ENCODE results near the gene CPT1B. TPM values are rescaled to one million over a fixed set of nuclear protein-coding genes. Genes with fewer than 3 reads are reported as not detected.

CPT1B gene
- total and polyA plus RNA-seq, 10 of the 15 experiments (the other 5 are each of a cell fraction or from before 2014, with no cell fraction given): 3.5 to 54.0 (median 21.7) TPM

DNA sequence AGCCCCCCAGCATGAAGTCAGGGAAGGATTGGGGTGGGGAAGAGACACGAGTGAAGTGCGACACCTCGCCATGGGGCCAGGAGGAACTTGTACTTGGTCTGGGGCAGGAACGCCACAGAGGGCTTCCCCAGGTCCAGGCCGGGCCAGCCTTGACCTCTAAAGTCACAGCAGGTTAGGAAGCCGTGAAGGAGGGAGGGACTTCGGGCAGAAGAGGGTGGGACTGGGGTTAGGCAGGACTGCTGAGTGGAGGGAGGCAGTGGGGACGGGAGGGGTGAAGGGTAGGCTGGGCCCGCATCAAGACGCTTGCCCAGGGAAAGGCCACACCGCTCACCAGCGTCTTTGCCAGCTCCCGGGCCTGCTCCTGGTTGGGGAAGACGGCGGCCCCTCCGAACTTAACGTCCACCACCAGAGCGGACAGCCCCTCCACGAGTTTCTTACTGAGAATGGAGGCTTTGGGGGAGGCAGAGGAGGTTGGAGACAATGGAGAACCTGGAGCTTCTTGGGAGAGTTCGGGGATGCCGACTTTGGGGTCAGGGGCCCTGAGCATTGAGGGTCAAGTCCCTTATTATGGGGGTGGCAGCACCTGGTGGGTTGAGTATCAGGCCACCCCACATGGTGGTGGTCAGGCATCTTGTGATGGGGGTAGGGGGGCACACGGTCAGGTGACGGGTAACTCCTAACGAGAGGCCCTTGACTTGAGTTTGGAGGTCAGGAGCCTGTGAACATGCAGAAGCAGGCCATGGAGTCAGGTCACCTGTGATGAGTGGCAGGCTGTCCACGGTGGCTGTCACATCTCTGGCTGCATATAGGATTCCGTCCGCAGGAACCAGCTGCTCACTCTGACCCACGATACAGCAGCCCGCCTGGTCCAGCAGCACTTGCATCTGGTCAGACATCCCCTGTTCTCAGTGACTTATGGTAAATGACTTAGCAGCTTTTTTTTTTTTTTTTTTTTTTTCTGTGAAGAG, 51.1 kb downstream of the CPT1B start (continued):
- TF ChIP-seq MYC (IDR thresholded peaks at IDR 0.05; ENCODE audit: insufficient read depth, insufficient read length, insufficient replicate concordance, low read length, severe bottlenecking): no peak
- TF ChIP-seq, protein P1, sequence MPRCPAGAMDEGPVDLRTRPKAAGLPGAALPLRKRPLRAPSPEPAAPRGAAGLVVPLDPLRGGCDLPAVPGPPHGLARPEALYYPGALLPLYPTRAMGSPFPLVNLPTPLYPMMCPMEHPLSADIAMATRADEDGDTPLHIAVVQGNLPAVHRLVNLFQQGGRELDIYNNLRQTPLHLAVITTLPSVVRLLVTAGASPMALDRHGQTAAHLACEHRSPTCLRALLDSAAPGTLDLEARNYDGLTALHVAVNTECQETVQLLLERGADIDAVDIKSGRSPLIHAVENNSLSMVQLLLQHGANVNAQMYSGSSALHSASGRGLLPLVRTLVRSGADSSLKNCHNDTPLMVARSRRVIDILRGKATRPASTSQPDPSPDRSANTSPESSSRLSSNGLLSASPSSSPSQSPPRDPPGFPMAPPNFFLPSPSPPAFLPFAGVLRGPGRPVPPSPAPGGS (IDR thresholded peaks at IDR 0.05; ENCODE audit: borderline replicate concordance, insufficient read depth, low read depth, low read length, poor library complexity, severe bottlenecking): peak; percentile 29
- TF ChIP-seq YY1 (IDR thresholded peaks at IDR 0.05; ENCODE audit: low read depth, low read length): no peak
- TF ChIP-seq IKZF2 (IDR thresholded peaks at IDR 0.05): no peak; a peak in 1 of 4 replicates
- TF ChIP-seq NFXL1 (IDR thresholded peaks at IDR 0.05; ENCODE audit: borderline replicate concordance): no peak
- no peak for TF ChIP-seq FOXK2 (IDR thresholded peaks at IDR 0.05)
- TF ChIP-seq STAT3 (IDR thresholded peaks at IDR 0.05; ENCODE audit: low read depth, low read length): no peak
- no peak for TF ChIP-seq EGR1 (IDR thresholded peaks at IDR 0.05; ENCODE audit: borderline replicate concordance in 1 of 2, low read depth in 2 of 2, low read length in 2 of 2)
- TF ChIP-seq, protein P2, sequence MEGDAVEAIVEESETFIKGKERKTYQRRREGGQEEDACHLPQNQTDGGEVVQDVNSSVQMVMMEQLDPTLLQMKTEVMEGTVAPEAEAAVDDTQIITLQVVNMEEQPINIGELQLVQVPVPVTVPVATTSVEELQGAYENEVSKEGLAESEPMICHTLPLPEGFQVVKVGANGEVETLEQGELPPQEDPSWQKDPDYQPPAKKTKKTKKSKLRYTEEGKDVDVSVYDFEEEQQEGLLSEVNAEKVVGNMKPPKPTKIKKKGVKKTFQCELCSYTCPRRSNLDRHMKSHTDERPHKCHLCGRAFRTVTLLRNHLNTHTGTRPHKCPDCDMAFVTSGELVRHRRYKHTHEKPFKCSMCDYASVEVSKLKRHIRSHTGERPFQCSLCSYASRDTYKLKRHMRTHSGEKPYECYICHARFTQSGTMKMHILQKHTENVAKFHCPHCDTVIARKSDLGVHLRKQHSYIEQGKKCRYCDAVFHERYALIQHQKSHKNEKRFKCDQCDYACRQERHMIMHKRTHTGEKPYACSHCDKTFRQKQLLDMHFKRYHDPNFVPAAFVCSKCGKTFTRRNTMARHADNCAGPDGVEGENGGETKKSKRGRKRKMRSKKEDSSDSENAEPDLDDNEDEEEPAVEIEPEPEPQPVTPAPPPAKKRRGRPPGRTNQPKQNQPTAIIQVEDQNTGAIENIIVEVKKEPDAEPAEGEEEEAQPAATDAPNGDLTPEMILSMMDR (IDR thresholded peaks at IDR 0.05 in 2 of 3, conservative IDR thresholded peaks at IDR 0.05 in 1 of 3; ENCODE audit: control insufficient read depth in 2 of 3, extremely low read depth in 1 of 3, insufficient read depth in 1 of 3, low read depth in 3 of 3, low read length in 3 of 3): no peak
- no peak for TF ChIP-seq SIN3A (IDR thresholded peaks at IDR 0.05; ENCODE audit: low read depth, low read length)
- TF ChIP-seq CHD1 (IDR thresholded peaks at IDR 0.05; ENCODE audit: low read depth, low read length): no peak
- TF ChIP-seq SMAD1 (IDR thresholded peaks at IDR 0.05; ENCODE audit: low read depth, partially characterized antibody): no peak
- TF ChIP-seq HDAC6 (IDR thresholded peaks at IDR 0.05; ENCODE audit: unreplicated experiment): peak; percentile 8
- TF ChIP-seq FOS (IDR thresholded peaks at IDR 0.05; ENCODE audit: borderline replicate concordance, extremely low read depth, insufficient read length): no peak
- no peak for TF ChIP-seq ZNF24 (IDR thresholded peaks at IDR 0.05)
- 0 out of 2 replicates have a peak, but pooled peaks have one; percentile 0 for TF ChIP-seq SPI1 (IDR thresholded peaks at IDR 0.05; ENCODE audit: borderline replicate concordance, insufficient read depth, low read depth, low read length)
- TF ChIP-seq, protein P3, sequence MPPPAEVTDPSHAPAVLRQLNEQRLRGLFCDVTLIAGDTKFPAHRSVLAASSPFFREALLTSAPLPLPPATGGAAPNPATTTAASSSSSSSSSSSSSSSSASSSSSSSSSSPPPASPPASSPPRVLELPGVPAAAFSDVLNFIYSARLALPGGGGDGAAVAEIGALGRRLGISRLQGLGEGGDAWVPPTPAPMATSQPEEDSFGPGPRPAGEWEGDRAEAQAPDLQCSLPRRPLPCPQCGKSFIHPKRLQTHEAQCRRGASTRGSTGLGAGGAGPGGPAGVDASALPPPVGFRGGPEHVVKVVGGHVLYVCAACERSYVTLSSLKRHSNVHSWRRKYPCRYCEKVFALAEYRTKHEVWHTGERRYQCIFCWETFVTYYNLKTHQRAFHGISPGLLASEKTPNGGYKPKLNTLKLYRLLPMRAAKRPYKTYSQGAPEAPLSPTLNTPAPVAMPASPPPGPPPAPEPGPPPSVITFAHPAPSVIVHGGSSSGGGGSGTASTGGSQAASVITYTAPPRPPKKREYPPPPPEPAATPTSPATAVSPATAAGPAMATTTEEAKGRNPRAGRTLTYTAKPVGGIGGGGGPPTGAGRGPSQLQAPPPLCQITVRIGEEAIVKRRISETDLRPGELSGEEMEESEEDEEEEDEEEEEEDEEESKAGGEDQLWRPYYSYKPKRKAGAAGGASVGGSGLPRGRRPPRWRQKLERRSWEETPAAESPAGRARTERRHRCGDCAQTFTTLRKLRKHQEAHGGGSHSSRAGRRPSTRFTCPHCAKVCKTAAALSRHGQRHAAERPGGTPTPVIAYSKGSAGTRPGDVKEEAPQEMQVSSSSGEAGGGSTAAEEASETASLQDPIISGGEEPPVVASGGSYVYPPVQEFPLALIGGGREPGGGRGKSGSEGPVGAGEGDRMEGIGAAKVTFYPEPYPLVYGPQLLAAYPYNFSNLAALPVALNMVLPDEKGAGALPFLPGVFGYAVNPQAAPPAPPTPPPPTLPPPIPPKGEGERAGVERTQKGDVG (CRISPR knock-in tag; IDR thresholded peaks at IDR 0.05): no peak
- no peak for TF ChIP-seq ZNF207 (IDR thresholded peaks at IDR 0.05; ENCODE audit: borderline replicate concordance)
- TF ChIP-seq HDGF (IDR thresholded peaks at IDR 0.05): peak; percentile 96
- TF ChIP-seq POLR2A (IDR thresholded peaks at IDR 0.05; ENCODE audit: low read depth, low read length): no peak
- no peak for TF ChIP-seq SIX5 (IDR thresholded peaks at IDR 0.05; ENCODE audit: low read depth, low read length, severe bottlenecking)
- no peak for TF ChIP-seq SREBF2 (IDR thresholded peaks at IDR 0.05; ENCODE audit: low read length)
